GM23338 (cell line): Measurements from ENCODE around the gene NRROS. TPM values are rescaled to one million over a fixed set of nuclear protein-coding genes. Genes with fewer than 3 reads are reported as not detected.

Experiments
- ATAC-seq: fragments of 200-7000 bp; cut with Tn5 transposase; 3 replicates; pipeline ENCODE4 v1.9.1; 2020
- DNase-seq: peaks from one replicate; pipeline ENCODE4 v3.0.0-alpha.2; 2015; ENCODE audit warnings: low spot score
- H2AFZ ChIP-seq: fragments of 200-600 bp; sonication (generic); 2 replicates; pipeline ENCODE4 v1.8.0; 2016; ENCODE audit warnings: antibody characterized with exemption, mild to moderate bottlenecking, moderate library complexity
- H3F3A ChIP-seq: fragments of 200-600 bp; sonication (generic); replicated peaks from 2 replicates; pipeline ENCODE4 v1.8.0; 2017; ENCODE audit warnings: antibody characterized with exemption, mixed run types, low read depth
- H3K27ac ChIP-seq: fragments of 200-600 bp; sonication (generic); 2 replicates; pipeline ENCODE4 v1.6.1; 2016; ENCODE audit warnings: low read depth
- H3K27me3 ChIP-seq: fragments of 200-600 bp; sonication (generic); 2 replicates; pipeline ENCODE4 v1.8.0; 2016; ENCODE audit warnings: mild to moderate bottlenecking, mixed run types, moderate library complexity; ENCODE audit not compliant: insufficient read depth
- H3K36me3 ChIP-seq: fragments of 200-600 bp; sonication (generic); 2 replicates; pipeline ENCODE4 v1.8.0; 2016; ENCODE audit warnings: mild to moderate bottlenecking; ENCODE audit not compliant: insufficient read depth
- H3K4me1 ChIP-seq: fragments of 200-600 bp; sonication (generic); 2 replicates; pipeline ENCODE4 v1.8.0; 2016; ENCODE audit warnings: mild to moderate bottlenecking, moderate library complexity; ENCODE audit not compliant: insufficient read depth
- H3K4me2 ChIP-seq: fragments of 200-600 bp; sonication (generic); 2 replicates; pipeline ENCODE4 v1.7.1; 2017; ENCODE audit warnings: mixed run types
- H3K4me3 ChIP-seq: fragments of 200-600 bp; sonication (generic); 2 replicates; pipeline ENCODE4 v1.6.1; 2016; ENCODE audit warnings: mixed run types
- H3K79me2 ChIP-seq: fragments of 200-600 bp; sonication (generic); replicated peaks from 2 replicates; pipeline ENCODE4 v1.8.0; 2017; ENCODE audit warnings: mild to moderate bottlenecking; ENCODE audit not compliant: insufficient read depth
- H3K9me2 ChIP-seq: fragments of 200-600 bp; sonication (generic); 2 replicates; pipeline ENCODE4 v1.8.0; 2017; ENCODE audit not compliant: insufficient read depth
- H4K20me1 ChIP-seq: fragments of 200-600 bp; sonication (generic); replicated peaks from 2 replicates; pipeline ENCODE4 v1.8.0; 2017; ENCODE audit warnings: mild to moderate bottlenecking; ENCODE audit not compliant: insufficient read depth
- H3K27ac Mint-ChIP-seq: 2 replicates; pipeline ENCODE4 v1.8.0; 2020; ENCODE audit warnings: inconsistent platforms, mild to moderate bottlenecking, moderate library complexity, mixed read lengths
- H3K27me3 Mint-ChIP-seq: 3 replicates; pipeline ENCODE4 v1.8.0; 2022; ENCODE audit warnings: low read depth, mild to moderate bottlenecking, moderate library complexity, mixed read lengths, inconsistent platforms; ENCODE audit not compliant: insufficient read depth, poor library complexity
- H3K36me3 Mint-ChIP-seq: 3 replicates; pipeline ENCODE4 v1.8.0; 2021; ENCODE audit warnings: low read depth, mild to moderate bottlenecking, inconsistent platforms, moderate library complexity, mixed read lengths
- H3K4me1 Mint-ChIP-seq: 3 replicates; pipeline ENCODE4 v1.8.0; 2020; ENCODE audit warnings: mild to moderate bottlenecking, inconsistent platforms, mixed read lengths
- H3K4me3 Mint-ChIP-seq: 3 replicates; pipeline ENCODE4 v1.8.0; 2021; ENCODE audit warnings: moderate library complexity, mild to moderate bottlenecking, inconsistent platforms, mixed read lengths
- H3K9me3 Mint-ChIP-seq: 3 replicates; pipeline ENCODE4 v1.8.0; 2020; ENCODE audit warnings: moderate library complexity, mild to moderate bottlenecking, inconsistent platforms, mixed read lengths
- CREB1 ChIP-seq: fragments of 250-450 bp; sonication (Bioruptor Pico); IDR thresholded peaks from 2 replicates; pipeline ENCODE4 v1.5.0; 2020; ENCODE audit warnings: low read depth, mild to moderate bottlenecking, moderate library complexity
- ETS1 ChIP-seq: IDR thresholded peaks from 2 replicates; pipeline ENCODE4 v1.6.1; 2016; ENCODE audit warnings: antibody characterized with exemption
- EZH2 ChIP-seq: fragments of 200-600 bp; sonication (generic); IDR thresholded peaks from one replicate; pipeline ENCODE4 v1.8.0; 2017; ENCODE audit warnings: antibody characterized with exemption, mild to moderate bottlenecking, low read depth; ENCODE audit not compliant: unreplicated experiment
- EZH2phosphoT487 ChIP-seq: fragments of 200-600 bp; sonication (generic); IDR thresholded peaks from one replicate; pipeline ENCODE4 v1.8.1; 2018; ENCODE audit warnings: antibody characterized with exemption; ENCODE audit not compliant: unreplicated experiment
- JUNB ChIP-seq: IDR thresholded peaks from one replicate; pipeline ENCODE4 v1.6.1; 2016; ENCODE audit warnings: antibody characterized with exemption; ENCODE audit not compliant: unreplicated experiment
- NANOG ChIP-seq: IDR thresholded peaks from 2 replicates; pipeline ENCODE4 v1.6.1; 2016; ENCODE audit warnings: antibody characterized with exemption, borderline replicate concordance
- POLR2AphosphoS5 ChIP-seq: IDR thresholded peaks from 2 replicates; pipeline ENCODE4 v1.6.1; 2016; ENCODE audit warnings: antibody characterized with exemption, low read depth
- STAT1 ChIP-seq: IDR thresholded peaks from one replicate; pipeline ENCODE4 v1.6.1; 2016; ENCODE audit warnings: antibody characterized with exemption; ENCODE audit not compliant: unreplicated experiment
- ZNF114 ChIP-seq: fragments of 250-450 bp; sonication (Bioruptor Pico); IDR thresholded peaks from 2 replicates; pipeline ENCODE4 v1.5.0; 2020; ENCODE audit warnings: mild to moderate bottlenecking, moderate library complexity
- ZNF331 ChIP-seq: fragments of 250-450 bp; sonication (Bioruptor Pico); IDR thresholded peaks from 2 replicates; pipeline ENCODE4 v1.5.0; 2020; ENCODE audit warnings: low read depth, mild to moderate bottlenecking, moderate library complexity
- ZNF462 ChIP-seq: fragments of 250-450 bp; sonication (Bioruptor Pico); IDR thresholded peaks from 2 replicates; pipeline ENCODE4 v1.5.0; 2020; ENCODE audit warnings: mild to moderate bottlenecking, moderate library complexity
- polyA plus RNA-seq: library from polyadenylated mRNA; unstranded; fragments of >200 nt; fragmentation: Nextera tagmentation; extraction: Ambion mirVana; gene quantifications from 2 replicates; pipeline ENCODE4 v1.2.1, GENCODE V29; 2016
- total RNA-seq: library from RNA; depleted of rRNA; stranded (reverse); fragments of >200 nt; shearing (Covaris generic); gene quantifications from 2 replicates; pipeline ENCODE4 v1.2.3, GENCODE V29; 2014
- TF ChIP-seq, protein P1 (sequence below): IDR thresholded peaks from one replicate; pipeline ENCODE4 v1.6.1; 2018; ENCODE audit warnings: antibody characterized with exemption; ENCODE audit not compliant: unreplicated experiment
- TF ChIP-seq, protein P2 (sequence below), 2 experiments: fragments of 200-600 bp in 1 of 2; sonication (generic) in 1 of 2; conservative IDR thresholded peaks; 2 replicates each; pipeline versions ENCODE4 v1.5.1 to v1.6.1; 2016 to 2017; ENCODE audit warnings: antibody characterized with exemption in 2 of 2, low read depth in 2 of 2, mild to moderate bottlenecking in 2 of 2, moderate library complexity in 1 of 2

The NRROS gene
- total and polyA plus RNA-seq, 2 experiments from 2014 or later: 2.3 to 8.5 TPM

DNA sequence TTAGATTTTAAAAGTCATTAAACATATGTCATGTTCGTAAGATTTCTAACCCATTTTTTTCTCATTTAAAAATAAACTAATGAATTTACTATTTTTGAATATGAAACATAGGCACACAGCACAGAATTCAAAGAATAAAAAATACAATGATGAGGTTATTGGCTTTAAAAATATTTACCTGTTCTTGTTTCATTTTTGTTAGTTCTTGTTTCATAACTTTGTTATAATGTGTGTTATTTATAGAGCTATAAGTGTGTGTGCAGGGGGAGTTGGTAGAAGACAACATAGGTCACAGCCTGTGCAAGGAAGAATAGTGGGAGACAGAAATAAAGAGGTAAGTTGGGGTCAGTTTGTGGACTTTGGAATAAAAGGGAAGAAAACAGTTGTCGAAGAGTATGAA lies 30.8 kb upstream of the NRROS start:
- no peak overlapping the region for H3K4me3 ChIP-seq
- H3K27ac ChIP-seq: no peak overlapping the region
- no peaks in the 10 kb centered on the region for H3K36me3 Mint-ChIP-seq
- H4K20me1 ChIP-seq: no peaks in the 10 kb centered on the region
- peaks cover 16% of the 10 kb centered on the region for H3K4me1 Mint-ChIP-seq
- DNase-seq (no peak), ATAC-seq (no peak)
- H3K27ac Mint-ChIP-seq: no peak overlapping the region
- H3K36me3 ChIP-seq: no peaks in the 10 kb centered on the region
- no peaks in the 10 kb centered on the region for H3K9me2 ChIP-seq
- no peak overlapping the region for H3K4me2 ChIP-seq
- H3K27me3 Mint-ChIP-seq: peaks cover 11% of the 10 kb centered on the region
- no peaks in the 10 kb centered on the region for H3F3A ChIP-seq
- H3K4me3 Mint-ChIP-seq: no peak overlapping the region
- H3K9me3 Mint-ChIP-seq: no peaks in the 10 kb centered on the region
- no peak for TF ChIP-seq ZNF331 (CRISPR knock-in tag)
- no peak for TF ChIP-seq ZNF462
- TF ChIP-seq NANOG: no peak
- no peak for TF ChIP-seq ZNF114 (CRISPR knock-in tag)
- TF ChIP-seq EZH2phosphoT487: no peak
- no peak for TF ChIP-seq ETS1
- no peak for TF ChIP-seq POLR2AphosphoS5
- TF ChIP-seq JUNB: no peak
- TF ChIP-seq, protein P1, sequence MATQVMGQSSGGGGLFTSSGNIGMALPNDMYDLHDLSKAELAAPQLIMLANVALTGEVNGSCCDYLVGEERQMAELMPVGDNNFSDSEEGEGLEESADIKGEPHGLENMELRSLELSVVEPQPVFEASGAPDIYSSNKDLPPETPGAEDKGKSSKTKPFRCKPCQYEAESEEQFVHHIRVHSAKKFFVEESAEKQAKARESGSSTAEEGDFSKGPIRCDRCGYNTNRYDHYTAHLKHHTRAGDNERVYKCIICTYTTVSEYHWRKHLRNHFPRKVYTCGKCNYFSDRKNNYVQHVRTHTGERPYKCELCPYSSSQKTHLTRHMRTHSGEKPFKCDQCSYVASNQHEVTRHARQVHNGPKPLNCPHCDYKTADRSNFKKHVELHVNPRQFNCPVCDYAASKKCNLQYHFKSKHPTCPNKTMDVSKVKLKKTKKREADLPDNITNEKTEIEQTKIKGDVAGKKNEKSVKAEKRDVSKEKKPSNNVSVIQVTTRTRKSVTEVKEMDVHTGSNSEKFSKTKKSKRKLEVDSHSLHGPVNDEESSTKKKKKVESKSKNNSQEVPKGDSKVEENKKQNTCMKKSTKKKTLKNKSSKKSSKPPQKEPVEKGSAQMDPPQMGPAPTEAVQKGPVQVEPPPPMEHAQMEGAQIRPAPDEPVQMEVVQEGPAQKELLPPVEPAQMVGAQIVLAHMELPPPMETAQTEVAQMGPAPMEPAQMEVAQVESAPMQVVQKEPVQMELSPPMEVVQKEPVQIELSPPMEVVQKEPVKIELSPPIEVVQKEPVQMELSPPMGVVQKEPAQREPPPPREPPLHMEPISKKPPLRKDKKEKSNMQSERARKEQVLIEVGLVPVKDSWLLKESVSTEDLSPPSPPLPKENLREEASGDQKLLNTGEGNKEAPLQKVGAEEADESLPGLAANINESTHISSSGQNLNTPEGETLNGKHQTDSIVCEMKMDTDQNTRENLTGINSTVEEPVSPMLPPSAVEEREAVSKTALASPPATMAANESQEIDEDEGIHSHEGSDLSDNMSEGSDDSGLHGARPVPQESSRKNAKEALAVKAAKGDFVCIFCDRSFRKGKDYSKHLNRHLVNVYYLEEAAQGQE: no peak
- no peak for TF ChIP-seq CREB1 (CRISPR knock-in tag)
- no peak for TF ChIP-seq EZH2
- TF ChIP-seq, protein P2, sequence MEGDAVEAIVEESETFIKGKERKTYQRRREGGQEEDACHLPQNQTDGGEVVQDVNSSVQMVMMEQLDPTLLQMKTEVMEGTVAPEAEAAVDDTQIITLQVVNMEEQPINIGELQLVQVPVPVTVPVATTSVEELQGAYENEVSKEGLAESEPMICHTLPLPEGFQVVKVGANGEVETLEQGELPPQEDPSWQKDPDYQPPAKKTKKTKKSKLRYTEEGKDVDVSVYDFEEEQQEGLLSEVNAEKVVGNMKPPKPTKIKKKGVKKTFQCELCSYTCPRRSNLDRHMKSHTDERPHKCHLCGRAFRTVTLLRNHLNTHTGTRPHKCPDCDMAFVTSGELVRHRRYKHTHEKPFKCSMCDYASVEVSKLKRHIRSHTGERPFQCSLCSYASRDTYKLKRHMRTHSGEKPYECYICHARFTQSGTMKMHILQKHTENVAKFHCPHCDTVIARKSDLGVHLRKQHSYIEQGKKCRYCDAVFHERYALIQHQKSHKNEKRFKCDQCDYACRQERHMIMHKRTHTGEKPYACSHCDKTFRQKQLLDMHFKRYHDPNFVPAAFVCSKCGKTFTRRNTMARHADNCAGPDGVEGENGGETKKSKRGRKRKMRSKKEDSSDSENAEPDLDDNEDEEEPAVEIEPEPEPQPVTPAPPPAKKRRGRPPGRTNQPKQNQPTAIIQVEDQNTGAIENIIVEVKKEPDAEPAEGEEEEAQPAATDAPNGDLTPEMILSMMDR (conservative IDR thresholded peaks at IDR 0.05; ENCODE audit: low read depth in 2 of 2): no peak
- no peak for TF ChIP-seq STAT1
- no peaks in the 10 kb centered on the region for H3K27me3 ChIP-seq
- H2AFZ ChIP-seq: no peak overlapping the region
- peaks cover 3% of the 10 kb centered on the region; the same call in 1 of the 2 replicates for H3K4me1 ChIP-seq
- H3K79me2 ChIP-seq: no peaks in the 10 kb centered on the region
